D341Med (cell line): Measurements from ENCODE around the gene ZNF576.
"Not testable (repeated sequence)": the region's sequence is repeated elsewhere in the genome, so short reads cannot be mapped to it uniquely, and the experiment has no call there.

Experiments
- DNase-seq: peaks from one replicate; pipeline ENCODE4 v3.0.0; 2012; ENCODE audit warnings: low spot score

ZNF576 gene

GRCh38 chr19:43599635-43600295 lies 3.4 kb downstream of the ZNF576 start:
- no peak for DNase-seq

- DNase-seq, result not testable (repeated sequence)
These were observed 3.9 kb downstream of the ZNF576 start for GRCh38 chr19:43600326-43600725.

- no peak for DNase-seq
These were observed 9.6 kb downstream of the ZNF576 start for GRCh38 chr19:43605875-43606568.

- DNase-seq, result no peak
These were observed 10.3 kb downstream of the ZNF576 start for GRCh38 chr19:43606569-43607229.

GRCh38 chr19:43607238-43608205 lies 11.1 kb downstream of the ZNF576 start:
- DNase-seq, result no peak

GRCh38 chr19:43609872-43610271 lies 13.5 kb downstream of the ZNF576 start:
- DNase-seq, result no peak

- DNase-seq, result no peak
These were observed 14.1 kb downstream of the ZNF576 start for GRCh38 chr19:43610493-43610892.

- no peak for DNase-seq
These were observed 15.4 kb downstream of the ZNF576 start, which contains the start of gene SRRM5 for GRCh38 chr19:43611788-43612187. SRRM5 (plus strand) TSS chr19:43612088; CDS start chr19:43612122, 34 bp downstream.

- DNase-seq, result no peak
These were observed 16.0 kb downstream of the ZNF576 start for GRCh38 chr19:43612374-43612773.

- no peak for DNase-seq
These were observed 19.9 kb downstream of the ZNF576 start for GRCh38 chr19:43616306-43616705.

GRCh38 chr19:43616954-43617353 lies 20.6 kb downstream of the ZNF576 start:
- DNase-seq, result no peak

- DNase-seq, result peak; percentile 76
These were observed 22.5 kb downstream of the ZNF576 start for GRCh38 chr19:43618921-43619261.

- DNase-seq, result peak; percentile 94
These were observed 23.1 kb downstream of the ZNF576 start, which contains the start of gene ZNF428 for GRCh38 chr19:43619262-43620060. ZNF428 (minus strand) TSS chr19:43619629; CDS start chr19:43614304, 5,325 bp downstream.

GRCh38 chr19:43620061-43621001 lies 23.9 kb downstream of the ZNF576 start:
- no peak for DNase-seq

GRCh38 chr19:43622070-43622469 lies 25.7 kb downstream of the ZNF576 start:
- no peak for DNase-seq

- DNase-seq, result no peak
These were observed 26.6 kb downstream of the ZNF576 start for GRCh38 chr19:43622956-43623355.

GRCh38 chr19:43623889-43624670 lies 27.7 kb downstream of the ZNF576 start:
- no peak for DNase-seq

GRCh38 chr19:43624933-43625332 lies 28.5 kb downstream of the ZNF576 start:
- no peak for DNase-seq
